Stomach smooth muscle (tissue), 2 donors: ENCODE measurements around the gene FTCDNL1.

ENCODE experiments used
- H3K27ac ChIP-seq: one replicate; pipeline ENCODE4 v1.7.0; 2013; ENCODE audit warnings: mild to moderate bottlenecking, low read length, inconsistent platforms
- H3K27me3 ChIP-seq, 2 donors: one replicate each; pipeline ENCODE4 v1.7.0; 2013; ENCODE audit warnings: low read length in 2 of 2; ENCODE audit not compliant: insufficient read depth in 2 of 2, control insufficient read depth in 1 of 2
- H3K36me3 ChIP-seq, 2 donors: one replicate each; pipeline ENCODE4 v1.7.0; 2013; ENCODE audit warnings: low read length in 2 of 2; ENCODE audit not compliant: control insufficient read depth in 2 of 2, insufficient read depth in 2 of 2
- H3K4me1 ChIP-seq: one replicate; pipeline ENCODE4 v1.7.0; 2013; ENCODE audit warnings: low read length; ENCODE audit not compliant: control insufficient read depth, insufficient read depth
- H3K4me3 ChIP-seq, 2 donors: one replicate each; pipeline ENCODE4 v1.7.0; 2013; ENCODE audit warnings: low read length in 2 of 2
- H3K9ac ChIP-seq, 2 donors: one replicate each; pipeline ENCODE4 v1.7.0; 2013; ENCODE audit warnings: low read length in 2 of 2, mild to moderate bottlenecking in 1 of 2
- H3K9me3 ChIP-seq, 2 donors: one replicate each; pipeline ENCODE4 v1.7.0; 2013; ENCODE audit warnings: low read length in 2 of 2; ENCODE audit not compliant: control insufficient read depth in 2 of 2
- donor health status: healthy.
- donor health status: Pancreatic carcinoma.

Gene FTCDNL1

GRCh38 chr2:199868431-199869226, 17.6 kb upstream of the FTCDNL1 start:
- H3K27ac ChIP-seq = no peak overlapping the region
- H3K27me3 ChIP-seq = no peaks in the 10 kb centered on the region
- H3K9ac ChIP-seq = no peak overlapping the region
- H3K36me3 ChIP-seq = no peaks in the 10 kb centered on the region
- H3K9me3 ChIP-seq = no peaks in the 10 kb centered on the region
- no peaks in the 10 kb centered on the region for H3K4me1 ChIP-seq
- H3K4me3 ChIP-seq = no peak overlapping the region

- Histone ChIP-seq H3K27me3 (no peaks in the 10 kb centered on the region), H3K36me3 (no peaks in the 10 kb centered on the region), H3K4me1 (no peaks in the 10 kb centered on the region), H3K4me3 (no peak overlapping the region), H3K9ac (no peak overlapping the region), H3K27ac (no peak overlapping the region), H3K9me3 (no peaks in the 10 kb centered on the region)
These were observed 14.9 kb upstream of the FTCDNL1 start for GRCh38 chr2:199865905-199866304.

- Histone ChIP-seq H3K27ac (no peak overlapping the region), H3K4me3 (no peak overlapping the region), H3K36me3 (no peaks in the 10 kb centered on the region), H3K4me1 (no peaks in the 10 kb centered on the region), H3K27me3 (no peaks in the 10 kb centered on the region), H3K9me3 (no peaks in the 10 kb centered on the region), H3K9ac (no peak overlapping the region)
These were observed 11.8 kb upstream of the FTCDNL1 start for GRCh38 chr2:199862788-199863187.

GRCh38 chr2:199861132-199861774, 10.3 kb upstream of the FTCDNL1 start:
- no peak overlapping the region for H3K9ac ChIP-seq
- H3K4me1 ChIP-seq = no peaks in the 10 kb centered on the region
- no peak overlapping the region for H3K27ac ChIP-seq
- H3K9me3 ChIP-seq = no peaks in the 10 kb centered on the region
- H3K4me3 ChIP-seq = no peak overlapping the region
- H3K27me3 ChIP-seq = peaks cover 0 to 2% of the 10 kb centered on the region in 2 donors
- H3K36me3 ChIP-seq = no peaks in the 10 kb centered on the region

- H3K27ac ChIP-seq = no peak overlapping the region
- no peaks in the 10 kb centered on the region for H3K36me3 ChIP-seq
- H3K4me1 ChIP-seq = no peaks in the 10 kb centered on the region
- no peak overlapping the region for H3K4me3 ChIP-seq
- no peaks in the 10 kb centered on the region for H3K9me3 ChIP-seq
- no peak overlapping the region for H3K9ac ChIP-seq
- peaks cover 0 to 2% of the 10 kb centered on the region in 2 donors for H3K27me3 ChIP-seq
These were observed 4.8 kb upstream of the FTCDNL1 start for GRCh38 chr2:199855812-199856211.

- no peak overlapping the region for H3K9ac ChIP-seq
- H3K27ac ChIP-seq = no peak overlapping the region
- no peak overlapping the region for H3K4me3 ChIP-seq
- peaks cover 0 to under 1% of the 10 kb centered on the region in 2 donors for H3K27me3 ChIP-seq
- H3K9me3 ChIP-seq = no peaks in the 10 kb centered on the region
- no peaks in the 10 kb centered on the region for H3K4me1 ChIP-seq
- H3K36me3 ChIP-seq = no peaks in the 10 kb centered on the region
These were observed 891 bp upstream of the FTCDNL1 start for GRCh38 chr2:199851883-199852282.

GRCh38 chr2:199851501-199851810, 464 bp upstream of the FTCDNL1 start:
- no peaks in the 10 kb centered on the region for H3K4me1 ChIP-seq
- H3K9ac ChIP-seq = peak overlapping the region in 1 of 2 donors; percentile 66
- H3K27ac ChIP-seq = no peak overlapping the region
- H3K27me3 ChIP-seq = no peaks in the 10 kb centered on the region
- H3K9me3 ChIP-seq = no peaks in the 10 kb centered on the region
- peak overlapping the region; percentile 77 to 84 for H3K4me3 ChIP-seq
- H3K36me3 ChIP-seq = no peaks in the 10 kb centered on the region

- Histone ChIP-seq H3K4me3 (peak overlapping the region; percentile 77 to 83), H3K27me3 (no peaks in the 10 kb centered on the region), H3K9ac (peak overlapping the region in 1 of 2 donors; percentile 30), H3K9me3 (no peaks in the 10 kb centered on the region), H3K27ac (no peak overlapping the region), H3K4me1 (no peaks in the 10 kb centered on the region), H3K36me3 (no peaks in the 10 kb centered on the region)
These were observed 724 bp downstream of the FTCDNL1 start for GRCh38 chr2:199850218-199850717.

GRCh38 chr2:199848389-199849130, 2.4 kb downstream of the FTCDNL1 start:
- Histone ChIP-seq H3K9ac (no peak overlapping the region), H3K36me3 (no peaks in the 10 kb centered on the region), H3K27me3 (no peaks in the 10 kb centered on the region), H3K27ac (no peak overlapping the region), H3K4me1 (no peaks in the 10 kb centered on the region), H3K9me3 (no peaks in the 10 kb centered on the region), H3K4me3 (no peak overlapping the region)

- Histone ChIP-seq H3K4me3 (no peak overlapping the region), H3K9ac (no peak overlapping the region), H3K4me1 (no peaks in the 10 kb centered on the region), H3K9me3 (no peaks in the 10 kb centered on the region), H3K27me3 (no peaks in the 10 kb centered on the region), H3K36me3 (no peaks in the 10 kb centered on the region), H3K27ac (no peak overlapping the region)
These were observed 3.7 kb downstream of the FTCDNL1 start for GRCh38 chr2:199847181-199847864.
